HCT116 (cell line): ENCODE data around the gene TMC1. TPM values are rescaled to one million over a fixed set of nuclear protein-coding genes. Genes with fewer than 3 reads are reported as not detected.
"Not testable (repeated sequence)": the region's sequence is repeated elsewhere in the genome, so short reads cannot be mapped to it uniquely, and the experiment has no call there.

Experiments used
- ATAC-seq: fragments of 200-7000 bp; cut with Tn5 transposase; 2 replicates; pipeline ENCODE4 v1.9.1; 2020; ENCODE audit warnings: mild to moderate bottlenecking, moderate library complexity
- Bru-seq: library from RNA; stranded (reverse); fragments of 400-500 nt; gene quantifications from one replicate; lab custom pipeline; 2021; lab: Mats Ljungman, UMichigan
- BruChase-seq, 2 experiments: library from RNA; stranded (reverse); fragments of 400-500 nt; gene quantifications; one replicate each; lab custom pipeline; 2021; lab: Mats Ljungman, UMichigan
- BruUV-seq: library from RNA; stranded (reverse); fragments of 400-500 nt; replicated peaks from 2 replicates; lab custom pipeline; 2021; lab: Mats Ljungman, UMichigan
- CTCF ChIA-PET: fragments of 300-600 bp; sonication (Branson Sonifier 250); formaldehyde crosslinking; loops from one replicate; lab custom pipeline; 2021; ENCODE audit warnings: antibody characterized with exemption; lab: Charles Lee
- POLR2A ChIA-PET: fragments of 300-600, 350-600 bp; sonication (Branson Sonifier 250); formaldehyde crosslinking; loops from one replicate; lab custom pipeline; 2021; ENCODE audit warnings: antibody characterized with exemption; lab: Charles Lee
- RAD21 ChIA-PET, 2 experiments: fragments of 300-600 bp; sonication (Branson Sonifier 250); formaldehyde crosslinking; loops; one replicate each; lab custom pipeline; 2023; ENCODE audit warnings: low total read pairs in 2 of 2; ENCODE audit not compliant: uncharacterized antibody in 2 of 2, unreplicated experiment in 2 of 2, low non-redundant PET in 1 of 2; lab: Charles Lee
- DNase-seq: peaks from one replicate; pipeline ENCODE4 v3.0.0-alpha.2; 2010; ENCODE audit warnings: low read depth, low spot score
- H2AFZ ChIP-seq: fragments of 200-600 bp; shearing (Covaris generic), sonication (generic); 2 replicates; pipeline ENCODE4 v1.6.1; 2017; ENCODE audit warnings: low read depth, mixed run types, mixed read lengths, antibody characterized with exemption, low read length; ENCODE audit not compliant: poor library complexity, severe bottlenecking
- H3K27ac ChIP-seq: 2 replicates; pipeline ENCODE4 v1.5.1; 2012; ENCODE audit warnings: low read depth, low read length
- H3K27me3 ChIP-seq: fragments of 200-600 bp; sonication (generic); 2 replicates; pipeline ENCODE4 v1.6.1; 2016; ENCODE audit warnings: mixed run types, low read length, mixed read lengths; ENCODE audit not compliant: insufficient read depth
- H3K36me3 ChIP-seq, 2 experiments: fragments of 200-500 bp in 1 of 2; fragments of 200-600 bp in 1 of 2; sonication (Bioruptor generic) in 1 of 2; sonication (generic) in 1 of 2; 2 replicates each; pipeline versions ENCODE4 v1.5.1 to v1.6.1; 2014 to 2016; ENCODE audit warnings: low read length in 2 of 2, inconsistent platforms in 1 of 2, mixed read lengths in 1 of 2, mixed run types in 1 of 2; ENCODE audit not compliant: insufficient read depth in 2 of 2, control insufficient read depth in 1 of 2
- H3K4me1 ChIP-seq, 2 experiments: fragments of 200-600 bp in 1 of 2; sonication (generic) in 1 of 2; 2 replicates each; pipeline versions ENCODE4 v1.5.1 to v1.6.1; 2012 to 2017; ENCODE audit warnings: low read length in 2 of 2, inconsistent platforms in 1 of 2, mild to moderate bottlenecking in 1 of 2, mixed read lengths in 1 of 2, mixed run types in 1 of 2, moderate library complexity in 1 of 2; ENCODE audit not compliant: insufficient read depth in 2 of 2, control insufficient read depth in 1 of 2
- H3K4me2 ChIP-seq: fragments of 200-600 bp; sonication (generic); 2 replicates; pipeline ENCODE4 v1.6.1; 2017; ENCODE audit warnings: mixed run types, low read length, mixed read lengths
- H3K4me3 ChIP-seq, 2 experiments: fragments of 200-600 bp in 1 of 2; sonication (generic) in 1 of 2; replicated peaks in 1 of 2; 2 replicates each; pipeline ENCODE4 v1.5.1; 2011 to 2016; ENCODE audit warnings: low read length in 2 of 2, control low read depth in 1 of 2, low read depth in 1 of 2, mild to moderate bottlenecking in 1 of 2, mixed read lengths in 1 of 2, mixed run types in 1 of 2
- H3K79me2 ChIP-seq: fragments of 200-600 bp; sonication (generic); 2 replicates; pipeline ENCODE4 v1.6.1; 2017; ENCODE audit warnings: mild to moderate bottlenecking, mixed run types, low read length, moderate library complexity, mixed read lengths; ENCODE audit not compliant: insufficient read depth
- H3K9ac ChIP-seq: fragments of 200-600 bp; sonication (generic); 2 replicates; pipeline ENCODE4 v1.6.1; 2016; ENCODE audit warnings: low read length, mixed read lengths
- H3K9me2 ChIP-seq: fragments of 200-600 bp; sonication (generic), shearing (Covaris generic); 2 replicates; pipeline ENCODE4 v1.6.1; 2017; ENCODE audit warnings: mixed run types, mild to moderate bottlenecking, moderate library complexity; ENCODE audit not compliant: insufficient read depth
- H3K9me3 ChIP-seq, 2 experiments: fragments of 200-500 bp in 1 of 2; fragments of 200-600 bp in 1 of 2; sonication (Bioruptor generic) in 1 of 2; sonication (generic) in 1 of 2; 2 replicates each; pipeline ENCODE4 v1.6.1; 2014 to 2017; ENCODE audit warnings: low read length in 2 of 2, mixed read lengths in 2 of 2, inconsistent platforms in 1 of 2, low read depth in 1 of 2, mild to moderate bottlenecking in 1 of 2, mixed run types in 1 of 2, moderate library complexity in 1 of 2; ENCODE audit not compliant: control insufficient read depth in 1 of 2, insufficient read depth in 1 of 2
- H4K20me1 ChIP-seq: fragments of 200-600 bp; sonication (generic), shearing (Covaris generic); 2 replicates; pipeline ENCODE4 v1.6.1; 2017; ENCODE audit warnings: mixed run types, mild to moderate bottlenecking, moderate library complexity; ENCODE audit not compliant: insufficient read depth
- CBX3 ChIP-seq: IDR thresholded peaks from 2 replicates; pipeline ENCODE4 v1.6.1; 2012; ENCODE audit warnings: low read depth
- CEBPB ChIP-seq: IDR thresholded peaks from 2 replicates; pipeline ENCODE4 v1.6.1; 2012; ENCODE audit warnings: low read depth
- ELF1 ChIP-seq: IDR thresholded peaks from 2 replicates; pipeline ENCODE4 v1.6.1; 2012; ENCODE audit warnings: low read depth, borderline replicate concordance
- EZH2 ChIP-seq: fragments of 200-600 bp; sonication (generic); IDR thresholded peaks from 2 replicates; pipeline ENCODE4 v1.6.1; 2017; ENCODE audit warnings: antibody characterized with exemption, mixed run types
- EZH2phosphoT487 ChIP-seq: fragments of 200-600 bp; IDR thresholded peaks from 2 replicates; pipeline ENCODE4 v1.6.1; 2018; ENCODE audit warnings: antibody characterized with exemption, borderline replicate concordance
- POLR2AphosphoS5 ChIP-seq: IDR thresholded peaks from 2 replicates; pipeline ENCODE4 v1.6.1; 2011; ENCODE audit warnings: mild to moderate bottlenecking, low read depth, low read length, moderate library complexity
- SP1 ChIP-seq: IDR thresholded peaks from 2 replicates; pipeline ENCODE4 v1.6.1; 2012; ENCODE audit warnings: low read depth
- SRF ChIP-seq: IDR thresholded peaks from 2 replicates; pipeline ENCODE4 v1.6.1; 2012; ENCODE audit warnings: low read depth
- ZFX ChIP-seq: fragments of 450-650 bp; IDR thresholded peaks from 2 replicates; pipeline ENCODE4 v1.6.1; 2017
- ZNF274 ChIP-seq: fragments of 200-500 bp; sonication (Bioruptor generic); IDR thresholded peaks from 2 replicates; pipeline ENCODE4 v1.6.1; 2014; ENCODE audit warnings: mild to moderate bottlenecking, low read depth, low read length, inconsistent platforms
- intact Hi-C: fragments of 100-400 bp; cut with micrococcal nuclease; formaldehyde crosslinking; loops from 2 replicates; pipeline ENCODE4 v1.10.0; 2022
- long read RNA-seq: library from polyadenylated mRNA; unstranded; transcript quantifications from one replicate; pipeline ENCODE4 v2.0.0, GENCODE V29; 2021; ENCODE audit not compliant: unreplicated experiment
- polyA plus RNA-seq: library from polyadenylated mRNA; unstranded; fragments of >200 nt; gene quantifications from 2 replicates; pipeline ENCODE4 v1.2.1, GENCODE V29; 2012; ENCODE audit warnings: missing spikeins
- total RNA-seq: library from RNA; stranded (reverse); gene quantifications from one replicate; pipeline ENCODE4 v1.2.1, GENCODE V29; 2021; ENCODE audit not compliant: unreplicated experiment
- TF ChIP-seq, protein P1 (sequence below): IDR thresholded peaks from 2 replicates; pipeline ENCODE4 v1.6.1; 2012
- TF ChIP-seq, protein P2 (sequence below): IDR thresholded peaks from 2 replicates; pipeline ENCODE4 v1.6.1; 2011; ENCODE audit warnings: mild to moderate bottlenecking, low read length, moderate library complexity; ENCODE audit not compliant: insufficient replicate concordance; ENCODE audit errors: extremely low read depth
- TF ChIP-seq, protein P3 (sequence below): IDR thresholded peaks from 2 replicates; pipeline ENCODE4 v1.6.1; 2012; ENCODE audit warnings: low read depth

The TMC1 gene
- 0.57 TPM for total RNA-seq
- polyA plus RNA-seq = 0.64 and 0.77 TPM in 2 replicates
- percentile 26 among the genes with signal in this experiment for Bru-seq, nascent RNA
- BruChase-seq, experiment 1, labeled RNA remaining after a 6-hour chase = percentile 19 among the genes with signal in this experiment
- BruChase-seq, experiment 2, labeled RNA remaining after a 2-hour chase = percentile 31 among the genes with signal in this experiment
- long read RNA-seq = 0 reads

DNA sequence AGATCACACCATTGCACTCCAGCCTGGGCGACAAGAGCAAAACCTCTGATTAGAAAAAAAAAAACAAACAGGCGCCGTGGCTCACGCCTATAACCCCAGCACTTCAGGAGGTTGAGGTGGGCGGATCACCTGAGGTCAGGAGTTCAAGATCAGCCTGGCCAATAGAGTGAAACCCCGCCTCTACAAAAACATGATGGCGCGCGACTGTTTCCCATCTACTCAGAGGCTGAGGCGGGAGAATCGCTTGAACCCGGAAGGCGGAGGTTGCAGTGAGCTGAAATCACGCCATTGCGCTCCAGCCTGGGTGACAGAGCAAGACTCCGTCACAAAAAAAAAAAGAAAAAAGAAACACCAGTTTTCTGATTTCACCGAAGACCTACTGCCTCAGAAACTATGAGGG is at the start of gene TMC1:
Gene TMC1, plus strand, starts transcription at position 193 of the 400 bp plus-strand sequence. CDS start 127,041 bp downstream, outside the sequence.
- POLR2A ChIA-PET, H3K4me2 ChIP-seq, CTCF ChIA-PET, intact Hi-C loops, H3K9me3 ChIP-seq, H3K27me3 ChIP-seq, ATAC-seq, DNase-seq, H3K36me3 ChIP-seq, H4K20me1 ChIP-seq, H3K79me2 ChIP-seq, H3K27ac ChIP-seq, H3K9me2 ChIP-seq, H3K9ac ChIP-seq, BruUV-seq, RAD21 ChIA-PET, H3K4me3 ChIP-seq, H2AFZ ChIP-seq: not testable (repeated sequence)
- peaks cover 12 to 20% of the 10 kb centered on the region in 2 experiments; a peak in 3 of 4 replicates for H3K4me1 ChIP-seq

DNA sequence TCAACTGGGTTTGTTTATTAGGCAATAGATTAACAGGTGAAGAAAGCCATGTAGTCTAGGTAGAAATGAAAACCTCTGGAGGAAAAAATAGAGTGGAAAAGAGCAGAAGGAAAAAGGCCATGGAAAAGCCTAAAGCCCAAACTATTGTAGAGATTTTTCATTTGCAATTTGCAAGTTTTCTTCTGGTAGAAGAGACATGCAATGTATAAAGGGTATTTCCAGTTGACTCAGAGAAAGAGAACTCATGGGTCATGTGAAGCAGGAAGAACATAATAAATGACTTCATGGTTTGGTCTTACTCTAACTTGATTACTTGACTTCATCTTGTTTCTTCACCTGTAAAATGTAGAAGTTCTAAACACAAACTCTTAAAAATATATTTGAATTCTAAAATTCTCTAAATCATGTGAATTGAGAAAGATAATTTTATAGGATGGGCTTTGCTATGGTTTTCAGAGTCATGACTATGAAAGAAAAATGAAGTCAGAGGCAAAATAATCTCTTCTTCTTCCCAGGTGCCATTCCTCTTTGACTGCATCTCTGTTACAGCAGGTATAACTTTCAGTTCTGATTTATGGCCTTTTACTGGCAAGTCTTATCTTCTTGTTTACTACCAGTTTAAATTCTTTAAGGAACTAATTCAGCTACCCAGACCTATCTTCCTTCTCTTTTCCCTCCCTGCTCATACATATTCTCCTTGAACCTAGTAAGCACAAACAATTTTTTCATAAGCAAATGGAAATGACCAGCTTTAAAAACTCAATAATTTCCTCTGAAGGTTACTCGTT is 47.7 kb upstream of the TMC1 start:
- no peaks in the 10 kb centered on the region for H3K27me3 ChIP-seq
- H3K4me2 ChIP-seq = no peak overlapping the region
- DNase-seq (no peak), ATAC-seq (no peak)
- intact Hi-C loops = no loop called here
- no peaks in the 10 kb centered on the region for H3K36me3 ChIP-seq
- no peaks in the 10 kb centered on the region for H4K20me1 ChIP-seq
- H3K27ac ChIP-seq = no peak overlapping the region
- no peaks in the 10 kb centered on the region for H3K79me2 ChIP-seq
- BruUV-seq = no TSS peak
- no peaks in the 10 kb centered on the region for H3K9me2 ChIP-seq
- POLR2A ChIA-PET = interaction anchor here (6.3 kb wide), 1 partner anchor 109 kb away, joined by 61 read pairs; the partner anchor contains the start of gene ZFAND5
- H2AFZ ChIP-seq = peak overlapping the region; percentile 22
- RAD21 ChIA-PET = no interaction called here
- peaks cover 24 to 41% of the 10 kb centered on the region in 2 experiments for H3K4me1 ChIP-seq
- CTCF ChIA-PET = no interaction called here
- no peak overlapping the region for H3K9ac ChIP-seq
- no peaks in the 10 kb centered on the region for H3K9me3 ChIP-seq
- no peak overlapping the region for H3K4me3 ChIP-seq
- no peak for TF ChIP-seq EZH2
- TF ChIP-seq EZH2phosphoT487 = no peak
- TF ChIP-seq, protein P1, sequence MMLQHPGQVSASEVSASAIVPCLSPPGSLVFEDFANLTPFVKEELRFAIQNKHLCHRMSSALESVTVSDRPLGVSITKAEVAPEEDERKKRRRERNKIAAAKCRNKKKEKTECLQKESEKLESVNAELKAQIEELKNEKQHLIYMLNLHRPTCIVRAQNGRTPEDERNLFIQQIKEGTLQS = no peak
- TF ChIP-seq ELF1 = no peak
- no peak for TF ChIP-seq POLR2AphosphoS5
- no peak for TF ChIP-seq CBX3
- no peak for TF ChIP-seq SRF
- no peak for TF ChIP-seq CEBPB
- TF ChIP-seq, protein P2, sequence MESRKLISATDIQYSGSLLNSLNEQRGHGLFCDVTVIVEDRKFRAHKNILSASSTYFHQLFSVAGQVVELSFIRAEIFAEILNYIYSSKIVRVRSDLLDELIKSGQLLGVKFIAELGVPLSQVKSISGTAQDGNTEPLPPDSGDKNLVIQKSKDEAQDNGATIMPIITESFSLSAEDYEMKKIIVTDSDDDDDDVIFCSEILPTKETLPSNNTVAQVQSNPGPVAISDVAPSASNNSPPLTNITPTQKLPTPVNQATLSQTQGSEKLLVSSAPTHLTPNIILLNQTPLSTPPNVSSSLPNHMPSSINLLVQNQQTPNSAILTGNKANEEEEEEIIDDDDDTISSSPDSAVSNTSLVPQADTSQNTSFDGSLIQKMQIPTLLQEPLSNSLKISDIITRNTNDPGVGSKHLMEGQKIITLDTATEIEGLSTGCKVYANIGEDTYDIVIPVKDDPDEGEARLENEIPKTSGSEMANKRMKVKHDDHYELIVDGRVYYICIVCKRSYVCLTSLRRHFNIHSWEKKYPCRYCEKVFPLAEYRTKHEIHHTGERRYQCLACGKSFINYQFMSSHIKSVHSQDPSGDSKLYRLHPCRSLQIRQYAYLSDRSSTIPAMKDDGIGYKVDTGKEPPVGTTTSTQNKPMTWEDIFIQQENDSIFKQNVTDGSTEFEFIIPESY = no peak
- TF ChIP-seq ZNF274 = no peak
- TF ChIP-seq ZFX = no peak
- TF ChIP-seq SP1 = no peak
- TF ChIP-seq, protein P3, sequence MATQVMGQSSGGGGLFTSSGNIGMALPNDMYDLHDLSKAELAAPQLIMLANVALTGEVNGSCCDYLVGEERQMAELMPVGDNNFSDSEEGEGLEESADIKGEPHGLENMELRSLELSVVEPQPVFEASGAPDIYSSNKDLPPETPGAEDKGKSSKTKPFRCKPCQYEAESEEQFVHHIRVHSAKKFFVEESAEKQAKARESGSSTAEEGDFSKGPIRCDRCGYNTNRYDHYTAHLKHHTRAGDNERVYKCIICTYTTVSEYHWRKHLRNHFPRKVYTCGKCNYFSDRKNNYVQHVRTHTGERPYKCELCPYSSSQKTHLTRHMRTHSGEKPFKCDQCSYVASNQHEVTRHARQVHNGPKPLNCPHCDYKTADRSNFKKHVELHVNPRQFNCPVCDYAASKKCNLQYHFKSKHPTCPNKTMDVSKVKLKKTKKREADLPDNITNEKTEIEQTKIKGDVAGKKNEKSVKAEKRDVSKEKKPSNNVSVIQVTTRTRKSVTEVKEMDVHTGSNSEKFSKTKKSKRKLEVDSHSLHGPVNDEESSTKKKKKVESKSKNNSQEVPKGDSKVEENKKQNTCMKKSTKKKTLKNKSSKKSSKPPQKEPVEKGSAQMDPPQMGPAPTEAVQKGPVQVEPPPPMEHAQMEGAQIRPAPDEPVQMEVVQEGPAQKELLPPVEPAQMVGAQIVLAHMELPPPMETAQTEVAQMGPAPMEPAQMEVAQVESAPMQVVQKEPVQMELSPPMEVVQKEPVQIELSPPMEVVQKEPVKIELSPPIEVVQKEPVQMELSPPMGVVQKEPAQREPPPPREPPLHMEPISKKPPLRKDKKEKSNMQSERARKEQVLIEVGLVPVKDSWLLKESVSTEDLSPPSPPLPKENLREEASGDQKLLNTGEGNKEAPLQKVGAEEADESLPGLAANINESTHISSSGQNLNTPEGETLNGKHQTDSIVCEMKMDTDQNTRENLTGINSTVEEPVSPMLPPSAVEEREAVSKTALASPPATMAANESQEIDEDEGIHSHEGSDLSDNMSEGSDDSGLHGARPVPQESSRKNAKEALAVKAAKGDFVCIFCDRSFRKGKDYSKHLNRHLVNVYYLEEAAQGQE = no peak
